ELF-1 (cell line): Measurements from ENCODE around the gene CAB39L.
A peak's percentile ranks its signal among the peaks of the same experiment; 100 is the strongest.
"Not testable (repeated sequence)": the region's sequence is repeated elsewhere in the genome, so short reads cannot be mapped to it uniquely, and the experiment has no call there.

Experiments
- DNase-seq: peaks from one replicate; pipeline ENCODE4 v3.0.0-alpha.2; 2016; ENCODE audit warnings: low read depth, low spot score

The CAB39L gene

GRCh38 chr13:49347650-49348385 lies 96.0 kb downstream of the CAB39L start:
- peak; percentile 53 for DNase-seq

- DNase-seq, result no peak
These were observed 97.4 kb downstream of the CAB39L start for GRCh38 chr13:49346460-49346859.

- DNase-seq, result no peak
These were observed 100.1 kb downstream of the CAB39L start for GRCh38 chr13:49343731-49344130.

GRCh38 chr13:49343255-49343654 lies 100.6 kb downstream of the CAB39L start:
- no peak for DNase-seq

GRCh38 chr13:49342454-49342853 lies 101.4 kb downstream of the CAB39L start:
- DNase-seq, result no peak

DNA sequence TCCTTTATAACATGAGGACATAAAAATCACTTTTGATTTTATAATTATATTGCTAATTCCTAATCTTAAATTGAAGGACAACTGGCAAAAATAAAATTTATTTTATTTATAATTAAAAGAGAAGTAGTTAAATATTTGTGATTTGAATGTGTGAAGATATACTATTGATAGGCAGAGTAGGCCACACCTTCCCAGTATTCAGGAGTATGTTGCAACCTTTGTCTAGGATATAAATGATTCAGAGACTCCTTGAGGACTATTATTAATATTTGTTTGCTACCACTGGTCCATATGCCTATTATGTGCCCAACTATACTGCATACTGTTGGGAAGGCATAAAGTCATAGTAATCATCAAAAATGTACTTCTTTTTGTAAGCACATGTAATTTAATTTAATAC lies 101.9 kb downstream of the CAB39L start:
- DNase-seq, result no peak

DNA sequence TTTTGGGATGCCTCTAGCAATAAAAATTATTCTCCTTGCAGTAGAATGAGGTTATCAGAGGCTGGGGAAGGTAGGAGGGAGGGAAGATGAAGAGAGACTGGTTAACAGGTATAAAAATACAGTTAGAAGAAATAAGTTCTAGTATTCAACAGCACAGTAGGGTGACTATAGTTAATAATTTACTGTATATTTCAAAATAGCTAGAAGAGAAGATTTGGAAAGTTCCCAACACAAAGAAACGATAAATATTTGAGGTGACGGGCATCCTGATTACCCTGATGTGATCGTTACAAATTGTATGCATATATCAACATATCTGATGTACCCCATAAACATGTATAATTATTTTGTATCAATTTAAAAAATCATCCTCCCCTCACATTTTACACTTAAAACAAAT lies 102.3 kb downstream of the CAB39L start:
- DNase-seq, result no peak

GRCh38 chr13:49340161-49340560 lies 103.7 kb downstream of the CAB39L start:
- no peak for DNase-seq

GRCh38 chr13:49336655-49337054 lies 107.2 kb downstream of the CAB39L start:
- no peak for DNase-seq

- no peak for DNase-seq
These were observed 113.4 kb downstream of the CAB39L start for GRCh38 chr13:49330546-49330864.

GRCh38 chr13:49329831-49330545 lies 113.9 kb downstream of the CAB39L start:
- peak; percentile 10 for DNase-seq

DNA sequence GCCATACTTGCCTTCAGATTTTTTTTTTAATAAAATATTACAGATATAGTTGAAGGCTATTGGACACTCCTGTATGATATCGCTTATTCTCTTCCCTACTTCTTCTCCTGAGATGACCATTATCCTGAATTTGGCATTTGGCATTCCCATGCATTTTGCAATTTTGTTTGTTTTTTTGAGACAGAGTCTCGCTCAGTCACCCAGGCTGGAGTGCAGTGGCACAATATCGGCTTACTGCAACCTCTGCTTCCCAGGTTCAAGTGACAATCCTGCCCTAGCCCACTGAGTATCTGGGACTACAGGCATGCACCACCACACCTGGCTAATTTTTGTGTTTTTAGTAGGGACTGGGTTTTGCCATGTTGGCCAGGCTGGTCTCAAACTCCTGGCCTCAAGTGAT lies 116.7 kb downstream of the CAB39L start:
- DNase-seq, result not testable (repeated sequence)

- DNase-seq, result no peak
These were observed 117.5 kb downstream of the CAB39L start for GRCh38 chr13:49326222-49326917.

DNA sequence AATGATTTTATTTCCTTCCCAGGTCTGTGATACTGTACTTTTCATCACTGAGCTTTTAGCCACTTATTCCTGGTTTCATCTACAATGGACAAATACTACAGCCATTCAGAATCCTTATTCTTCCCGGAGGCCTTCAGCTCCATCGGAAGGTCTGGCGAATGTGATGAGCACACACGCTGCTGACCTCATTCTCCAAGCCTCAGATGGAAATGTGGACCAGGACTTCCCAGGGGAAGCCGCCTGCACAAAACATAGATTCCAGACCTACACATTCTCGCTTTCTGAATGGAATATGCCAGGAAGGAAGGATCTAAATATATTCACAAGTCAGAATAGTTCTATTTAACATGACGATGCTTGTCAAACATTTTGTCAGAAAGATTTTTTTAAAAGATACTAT lies 120.5 kb downstream of the CAB39L start:
- DNase-seq, result no peak

- DNase-seq, result no peak
These were observed 121.2 kb downstream of the CAB39L start for GRCh38 chr13:49322702-49323101.

DNA sequence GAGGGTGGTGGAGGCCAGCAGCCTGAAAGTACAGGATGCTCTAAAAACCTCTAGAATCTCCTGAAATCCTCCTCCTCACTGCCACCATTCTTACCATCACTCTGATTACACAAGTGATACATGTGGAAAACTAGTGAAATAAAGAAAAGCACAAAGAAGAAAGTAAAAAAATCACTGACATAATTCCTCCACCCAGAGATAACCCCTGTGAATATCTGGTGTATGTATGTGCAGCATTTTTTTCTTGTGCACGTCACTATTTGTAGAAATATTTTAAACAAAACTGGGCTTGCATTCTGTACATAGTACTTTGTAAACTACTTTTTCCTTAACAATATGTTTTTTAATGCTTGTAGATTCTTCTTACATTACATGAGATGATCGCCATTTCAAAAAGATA lies 122.9 kb downstream of the CAB39L start:
- DNase-seq, result no peak

GRCh38 chr13:49319951-49320350 lies 123.9 kb downstream of the CAB39L start:
- DNase-seq, result no peak

GRCh38 chr13:49319551-49319950 lies 124.3 kb downstream of the CAB39L start:
- no peak for DNase-seq

GRCh38 chr13:49315756-49316482 lies 127.9 kb downstream of the CAB39L start:
- no peak for DNase-seq

DNA sequence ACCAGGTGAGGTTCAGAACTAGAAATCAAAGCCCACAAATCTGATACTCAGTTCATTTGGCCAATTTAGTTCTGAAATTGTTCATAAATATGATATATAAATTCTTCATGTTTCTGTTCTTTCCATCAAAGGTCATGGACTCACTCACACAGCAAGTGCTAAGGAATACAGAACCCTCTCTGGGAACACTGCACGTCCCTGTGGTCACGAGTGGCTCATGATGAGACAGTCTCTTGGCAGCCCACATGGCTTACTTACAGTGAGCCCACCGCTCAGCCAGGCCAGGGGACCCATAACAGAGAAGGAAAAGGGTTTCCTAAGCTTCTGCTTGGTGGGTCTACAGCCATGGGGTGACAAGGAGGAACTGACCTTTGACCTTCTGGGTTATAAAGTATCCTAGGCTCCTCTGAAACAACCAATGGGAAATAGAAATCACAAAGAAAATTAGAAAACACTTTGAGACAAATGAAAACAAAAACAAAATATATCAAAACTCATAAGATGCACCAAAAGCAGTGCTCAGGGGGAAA lies 128.8 kb downstream of the CAB39L start:
- no peak for DNase-seq

GRCh38 chr13:49314344-49314882 lies 129.5 kb downstream of the CAB39L start:
- no peak for DNase-seq

DNA sequence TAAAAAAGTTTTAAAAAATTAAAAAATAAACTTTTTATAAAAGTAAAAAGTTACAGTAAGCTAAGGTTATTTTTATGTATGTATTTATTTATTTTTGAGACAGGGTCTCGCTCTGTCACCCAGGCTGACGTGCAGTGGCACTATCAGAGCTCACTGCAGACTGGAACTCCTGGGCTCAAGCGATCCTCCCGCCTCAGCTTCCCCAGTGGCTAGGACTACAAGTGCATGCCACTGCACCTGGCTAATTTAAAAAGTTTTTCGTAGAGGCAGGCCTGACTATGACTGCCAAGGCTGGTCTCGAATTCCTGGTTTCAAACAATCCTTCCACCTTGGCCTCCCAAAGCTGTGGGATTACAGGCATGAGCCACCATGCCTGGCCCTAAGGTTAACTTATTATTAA lies 132.0 kb downstream of the CAB39L start:
- no peak for DNase-seq
